Measurements from ENCODE around the gene MARCHF10. TPM values are rescaled to one million over a fixed set of nuclear protein-coding genes. Genes with fewer than 3 reads are reported as not detected.

MARCHF10 gene
- total RNA-seq, 2 experiments from 2014 or later: not detected

DNA sequence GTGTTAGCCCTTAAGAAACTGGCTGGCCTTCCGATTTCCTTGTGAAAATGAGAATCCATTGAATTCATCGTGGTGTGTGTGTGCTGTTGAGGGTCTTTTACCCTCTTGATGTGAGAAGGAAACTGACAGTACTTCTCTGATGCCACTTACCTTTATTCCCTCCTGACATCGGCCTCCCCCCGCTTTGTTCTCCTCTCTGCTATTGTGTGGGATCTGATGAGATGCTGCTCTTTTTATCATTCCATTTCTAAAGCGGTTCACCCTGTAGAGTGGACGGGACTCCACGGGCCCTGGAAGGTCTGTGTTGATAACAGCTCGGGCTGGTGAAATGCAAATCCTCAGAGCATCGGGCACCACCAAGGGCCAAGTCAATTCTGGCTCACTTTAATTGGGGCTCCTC is 69.8 kb downstream of the MARCHF10 start:
- no peaks in the 10 kb centered on the region for H3K9me3 Mint-ChIP-seq
- ChIA-PET POLR2A (no interaction called here), CTCF (no interaction called here)
- intact Hi-C loops (cut with DNase I, micrococcal nuclease): no loop called here
- DNase-seq (no peak), ATAC-seq (ENCODE audit: poor library complexity) (no peak)
- TF ChIP-seq CTCF (IDR thresholded peaks at IDR 0.05): no peak
- H3K27me3 ChIP-seq (ENCODE audit: control insufficient read depth in 1 of 2, insufficient read depth in 2 of 2, low read length in 2 of 2): no peaks in the 10 kb centered on the region
- H3K27me3 Mint-ChIP-seq: peaks cover 4% of the 10 kb centered on the region
- H3K4me1 ChIP-seq (ENCODE audit: insufficient read depth, low read length): no peaks in the 10 kb centered on the region
- no peaks in the 10 kb centered on the region for H3K36me3 Mint-ChIP-seq (ENCODE audit: low read depth)
- no peak overlapping the region for H3K27ac ChIP-seq (ENCODE audit: low read depth in 1 of 2, low read length in 2 of 2)
- H3K27ac Mint-ChIP-seq: no peak overlapping the region
- no peaks in the 10 kb centered on the region for H3K4me1 Mint-ChIP-seq (ENCODE audit: low read depth)
- H3K4me3 Mint-ChIP-seq: no peak overlapping the region
- H3K9me3 ChIP-seq (ENCODE audit: control insufficient read depth in 1 of 2, insufficient read depth in 1 of 2, low read length in 2 of 2): no peaks in the 10 kb centered on the region
- no peaks in the 10 kb centered on the region for H3K36me3 ChIP-seq (ENCODE audit: insufficient read depth, low read length)
- no peak overlapping the region for H3K4me3 ChIP-seq (ENCODE audit: low read length)

DNA sequence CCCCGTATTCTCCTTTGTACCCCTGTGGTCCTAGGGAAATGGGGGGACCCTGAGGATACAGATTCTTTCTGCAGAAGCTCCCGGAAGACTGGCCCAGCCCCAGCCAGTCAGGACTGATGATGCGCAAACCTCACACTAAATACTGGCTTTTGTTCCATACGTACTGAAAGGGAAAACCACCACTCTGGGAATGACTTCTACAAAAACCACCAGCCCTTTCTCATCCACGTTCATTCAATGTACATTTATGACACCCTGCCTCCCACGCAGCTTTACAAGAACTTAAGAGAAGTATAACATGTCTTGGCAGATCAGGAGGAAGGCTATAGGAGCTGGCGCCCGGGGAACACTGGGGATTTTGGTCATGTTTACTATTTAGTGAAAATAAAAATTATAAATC is 70.6 kb downstream of the MARCHF10 start:
- Mint-ChIP-seq H3K27me3 (peaks cover 4% of the 10 kb centered on the region), H3K9me3 (no peaks in the 10 kb centered on the region), H3K36me3 (ENCODE audit: low read depth) (no peaks in the 10 kb centered on the region), H3K4me3 (no peak overlapping the region), H3K4me1 (ENCODE audit: low read depth) (no peaks in the 10 kb centered on the region), H3K27ac (no peak overlapping the region)
- POLR2A ChIA-PET: no interaction called here
- no peak for TF ChIP-seq CTCF (IDR thresholded peaks at IDR 0.05)
- intact Hi-C loops (cut with DNase I, micrococcal nuclease): no loop called here
- no peaks in the 10 kb centered on the region for H3K9me3 ChIP-seq (ENCODE audit: control insufficient read depth in 1 of 2, insufficient read depth in 1 of 2, low read length in 2 of 2)
- no peak overlapping the region for H3K4me3 ChIP-seq (ENCODE audit: low read length)
- no peaks in the 10 kb centered on the region for H3K27me3 ChIP-seq (ENCODE audit: control insufficient read depth in 1 of 2, insufficient read depth in 2 of 2, low read length in 2 of 2)
- H3K27ac ChIP-seq (ENCODE audit: low read depth in 1 of 2, low read length in 2 of 2): no peak overlapping the region
- H3K4me1 ChIP-seq (ENCODE audit: insufficient read depth, low read length): no peaks in the 10 kb centered on the region
- H3K36me3 ChIP-seq (ENCODE audit: insufficient read depth, low read length): no peaks in the 10 kb centered on the region
- no peak for DNase-seq
- CTCF ChIA-PET: no interaction called here
- ATAC-seq (ENCODE audit: poor library complexity): no peak

DNA sequence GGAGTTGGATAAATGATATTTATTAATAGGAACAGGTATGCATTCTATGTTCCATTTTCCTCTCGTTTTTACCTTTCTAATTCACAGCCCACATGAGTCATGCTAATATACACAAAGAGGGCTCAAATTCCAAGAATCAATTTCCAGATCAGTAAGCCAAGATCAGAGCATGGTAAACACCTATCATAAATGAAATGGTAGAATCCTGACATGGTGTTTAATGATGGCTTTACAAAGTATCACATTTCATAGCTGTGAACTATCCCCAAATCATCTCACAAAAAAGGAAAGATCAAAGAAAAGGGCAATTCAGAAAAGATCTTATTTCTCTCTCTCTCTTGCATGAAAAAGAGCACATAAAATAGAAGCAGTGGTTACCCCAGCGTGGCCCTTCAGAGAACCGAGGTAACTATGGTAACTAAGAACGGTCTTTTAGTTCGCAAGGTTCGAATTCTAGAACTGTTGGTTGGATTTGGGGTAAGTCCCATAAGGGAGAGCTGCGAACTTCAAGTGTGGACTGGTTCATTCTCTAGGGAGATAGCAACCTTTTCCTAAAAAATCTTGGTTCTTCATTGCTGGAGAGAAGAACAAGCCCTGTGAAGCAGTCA is 73.0 kb downstream of the MARCHF10 start:
- POLR2A ChIA-PET: no interaction called here
- no peaks in the 10 kb centered on the region for H3K4me1 ChIP-seq (ENCODE audit: insufficient read depth, low read length)
- H3K4me3 Mint-ChIP-seq: no peak overlapping the region
- H3K4me1 Mint-ChIP-seq (ENCODE audit: low read depth): no peaks in the 10 kb centered on the region
- H3K27ac Mint-ChIP-seq: no peak overlapping the region
- CTCF ChIA-PET: no interaction called here
- no peaks in the 10 kb centered on the region for H3K27me3 ChIP-seq (ENCODE audit: control insufficient read depth in 1 of 2, insufficient read depth in 2 of 2, low read length in 2 of 2)
- H3K9me3 Mint-ChIP-seq: no peaks in the 10 kb centered on the region
- ATAC-seq (ENCODE audit: poor library complexity) (no peak), DNase-seq (no peak)
- intact Hi-C loops (cut with DNase I, micrococcal nuclease): no loop called here
- no peak overlapping the region for H3K27ac ChIP-seq (ENCODE audit: low read depth in 1 of 2, low read length in 2 of 2)
- no peak for TF ChIP-seq CTCF (IDR thresholded peaks at IDR 0.05)
- H3K36me3 ChIP-seq (ENCODE audit: insufficient read depth, low read length): no peaks in the 10 kb centered on the region
- peaks cover 4% of the 10 kb centered on the region for H3K27me3 Mint-ChIP-seq
- H3K4me3 ChIP-seq (ENCODE audit: low read length): no peak overlapping the region
- H3K36me3 Mint-ChIP-seq (ENCODE audit: low read depth): no peaks in the 10 kb centered on the region
- H3K9me3 ChIP-seq (ENCODE audit: control insufficient read depth in 1 of 2, insufficient read depth in 1 of 2, low read length in 2 of 2): no peaks in the 10 kb centered on the region
